HFFc6 (cell line): ENCODE measurements around the gene RRP1B. TPM values are rescaled to one million over a fixed set of nuclear protein-coding genes. Genes with fewer than 3 reads are reported as not detected.

Experiments
- DNase-seq: peaks from one replicate; pipeline ENCODE4 v3.0.0-alpha.2; 2018
- H3K27ac Mint-ChIP-seq: 2 replicates; pipeline ENCODE4 v1.8.0; 2020; ENCODE audit warnings: mild to moderate bottlenecking, mixed read lengths
- H3K27me3 Mint-ChIP-seq: 2 replicates; pipeline ENCODE4 v1.8.0; 2021; ENCODE audit warnings: mild to moderate bottlenecking, moderate library complexity, mixed read lengths; ENCODE audit not compliant: insufficient read depth
- H3K36me3 Mint-ChIP-seq: 2 replicates; pipeline ENCODE4 v1.8.0; 2021; ENCODE audit warnings: low read depth, mixed read lengths
- H3K4me1 Mint-ChIP-seq: 2 replicates; pipeline ENCODE4 v1.8.0; 2020; ENCODE audit warnings: low read depth, mixed read lengths
- H3K4me3 Mint-ChIP-seq: 2 replicates; pipeline ENCODE4 v1.8.0; 2020; ENCODE audit warnings: mild to moderate bottlenecking, moderate library complexity, mixed read lengths
- H3K9me3 Mint-ChIP-seq: 2 replicates; pipeline ENCODE4 v1.8.0; 2020; ENCODE audit warnings: mild to moderate bottlenecking, mixed read lengths
- total RNA-seq, 6 experiments: library from RNA; stranded (reverse); fragmentation: NEBNext Ultra II Directional; extraction: Animal tissue kit (Norgen Biotek cat#: 25700); gene quantifications; 2 replicates in 1 of 6; 3 replicates in 5 of 6; pipeline ENCODE4 v1.2.3, GENCODE V29; 2021
- TF ChIP-seq, protein P1 (sequence below): fragments of 200-600 bp; sonication (generic); IDR thresholded peaks from 2 replicates; pipeline ENCODE4 v1.5.0; 2021; ENCODE audit warnings: antibody characterized with exemption, mild to moderate bottlenecking

RRP1B gene
- total RNA-seq, 6 experiments from 2014 or later = 26.9 to 34.4 (median 27.6) TPM

DNA sequence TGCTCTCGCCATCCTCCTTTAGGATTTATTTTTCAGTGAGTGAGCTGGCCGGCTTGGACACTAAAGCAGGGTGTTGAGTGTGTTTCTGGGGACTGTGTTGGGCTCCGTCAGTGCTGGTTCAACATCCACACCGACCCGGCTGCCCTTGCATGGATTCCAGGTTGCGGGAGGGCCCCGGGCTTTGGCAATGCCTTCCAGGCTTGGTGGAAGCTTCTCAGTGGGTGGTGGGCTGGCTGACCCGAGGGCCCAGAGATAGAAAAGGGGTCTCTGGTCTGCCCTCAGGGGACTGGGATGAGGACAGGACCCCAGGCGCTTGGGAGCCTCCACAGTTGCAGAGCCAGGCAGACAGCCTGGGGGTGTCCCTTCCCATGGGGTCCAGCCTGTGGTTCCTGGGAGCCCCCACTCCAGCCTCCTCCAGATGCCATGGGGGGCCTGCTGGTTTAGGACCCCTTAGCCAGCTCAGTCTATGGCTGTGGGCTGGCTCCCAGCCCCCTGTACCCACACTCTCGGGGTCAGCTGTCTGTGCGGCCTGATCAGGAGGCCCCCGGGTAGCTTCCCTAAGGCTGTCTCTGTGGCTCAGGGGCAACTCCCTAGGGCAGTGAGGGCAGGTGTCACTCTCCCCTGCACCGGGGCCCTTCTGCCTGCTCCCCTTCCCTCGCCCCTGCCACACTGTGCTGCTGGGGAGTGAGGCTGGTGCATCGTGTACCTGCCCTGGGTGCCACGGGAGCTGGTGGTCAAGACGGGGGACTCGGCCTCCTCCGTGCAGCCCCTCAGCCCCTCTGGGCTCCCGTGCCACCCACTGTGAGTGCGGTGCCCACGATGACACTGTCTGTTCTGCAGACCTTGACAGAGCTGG, 76.1 kb downstream of the RRP1B start:
- Mint-ChIP-seq H3K36me3 (peaks cover 15% of the 10 kb centered on the region), H3K27ac (no peak overlapping the region), H3K9me3 (no peaks in the 10 kb centered on the region), H3K4me3 (no peak overlapping the region), H3K27me3 (peaks cover 6% of the 10 kb centered on the region), H3K4me1 (peaks cover 35% of the 10 kb centered on the region)
- no peak for DNase-seq
- TF ChIP-seq, protein P1, sequence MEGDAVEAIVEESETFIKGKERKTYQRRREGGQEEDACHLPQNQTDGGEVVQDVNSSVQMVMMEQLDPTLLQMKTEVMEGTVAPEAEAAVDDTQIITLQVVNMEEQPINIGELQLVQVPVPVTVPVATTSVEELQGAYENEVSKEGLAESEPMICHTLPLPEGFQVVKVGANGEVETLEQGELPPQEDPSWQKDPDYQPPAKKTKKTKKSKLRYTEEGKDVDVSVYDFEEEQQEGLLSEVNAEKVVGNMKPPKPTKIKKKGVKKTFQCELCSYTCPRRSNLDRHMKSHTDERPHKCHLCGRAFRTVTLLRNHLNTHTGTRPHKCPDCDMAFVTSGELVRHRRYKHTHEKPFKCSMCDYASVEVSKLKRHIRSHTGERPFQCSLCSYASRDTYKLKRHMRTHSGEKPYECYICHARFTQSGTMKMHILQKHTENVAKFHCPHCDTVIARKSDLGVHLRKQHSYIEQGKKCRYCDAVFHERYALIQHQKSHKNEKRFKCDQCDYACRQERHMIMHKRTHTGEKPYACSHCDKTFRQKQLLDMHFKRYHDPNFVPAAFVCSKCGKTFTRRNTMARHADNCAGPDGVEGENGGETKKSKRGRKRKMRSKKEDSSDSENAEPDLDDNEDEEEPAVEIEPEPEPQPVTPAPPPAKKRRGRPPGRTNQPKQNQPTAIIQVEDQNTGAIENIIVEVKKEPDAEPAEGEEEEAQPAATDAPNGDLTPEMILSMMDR = no peak

DNA sequence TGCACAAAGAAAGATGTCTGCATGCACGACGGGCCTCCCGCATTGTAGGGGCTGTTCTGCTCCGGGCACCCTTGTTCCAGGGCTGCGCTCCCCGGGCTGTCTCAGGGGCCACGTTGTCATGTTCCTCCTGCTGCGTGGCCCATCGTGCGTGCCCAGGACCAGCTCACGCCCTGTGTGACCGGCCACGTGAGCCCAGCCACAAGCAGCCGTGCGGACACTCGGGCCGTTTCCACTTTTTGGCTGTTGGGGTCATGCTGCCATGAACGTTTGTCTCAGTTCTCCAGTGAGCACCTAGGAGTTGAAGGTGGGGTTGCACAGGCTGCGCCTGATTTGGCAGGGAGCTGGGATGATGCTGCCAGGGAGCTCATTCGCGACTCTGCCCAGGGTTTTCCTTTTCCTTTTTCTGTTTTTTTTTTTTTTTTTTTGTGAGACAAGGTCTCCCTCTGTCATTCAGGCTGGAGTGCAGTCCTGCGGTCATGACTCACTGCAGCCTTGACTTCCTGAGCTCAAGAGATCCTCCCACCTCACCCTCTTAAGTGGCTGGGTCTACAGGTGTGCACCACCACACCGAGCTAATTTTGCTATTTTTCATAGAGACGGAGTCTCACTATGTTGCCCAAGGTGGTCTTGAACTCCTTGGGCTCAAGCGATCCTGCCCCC, 77.0 kb downstream of the RRP1B start:
- no peak for DNase-seq
- peaks cover 15% of the 10 kb centered on the region for H3K36me3 Mint-ChIP-seq
- H3K9me3 Mint-ChIP-seq = no peaks in the 10 kb centered on the region
- H3K27me3 Mint-ChIP-seq = peaks cover 8% of the 10 kb centered on the region
- TF ChIP-seq, protein P1 = no peak
- H3K4me1 Mint-ChIP-seq = peaks cover 34% of the 10 kb centered on the region
- no peak overlapping the region for H3K27ac Mint-ChIP-seq
- H3K4me3 Mint-ChIP-seq = no peak overlapping the region

DNA sequence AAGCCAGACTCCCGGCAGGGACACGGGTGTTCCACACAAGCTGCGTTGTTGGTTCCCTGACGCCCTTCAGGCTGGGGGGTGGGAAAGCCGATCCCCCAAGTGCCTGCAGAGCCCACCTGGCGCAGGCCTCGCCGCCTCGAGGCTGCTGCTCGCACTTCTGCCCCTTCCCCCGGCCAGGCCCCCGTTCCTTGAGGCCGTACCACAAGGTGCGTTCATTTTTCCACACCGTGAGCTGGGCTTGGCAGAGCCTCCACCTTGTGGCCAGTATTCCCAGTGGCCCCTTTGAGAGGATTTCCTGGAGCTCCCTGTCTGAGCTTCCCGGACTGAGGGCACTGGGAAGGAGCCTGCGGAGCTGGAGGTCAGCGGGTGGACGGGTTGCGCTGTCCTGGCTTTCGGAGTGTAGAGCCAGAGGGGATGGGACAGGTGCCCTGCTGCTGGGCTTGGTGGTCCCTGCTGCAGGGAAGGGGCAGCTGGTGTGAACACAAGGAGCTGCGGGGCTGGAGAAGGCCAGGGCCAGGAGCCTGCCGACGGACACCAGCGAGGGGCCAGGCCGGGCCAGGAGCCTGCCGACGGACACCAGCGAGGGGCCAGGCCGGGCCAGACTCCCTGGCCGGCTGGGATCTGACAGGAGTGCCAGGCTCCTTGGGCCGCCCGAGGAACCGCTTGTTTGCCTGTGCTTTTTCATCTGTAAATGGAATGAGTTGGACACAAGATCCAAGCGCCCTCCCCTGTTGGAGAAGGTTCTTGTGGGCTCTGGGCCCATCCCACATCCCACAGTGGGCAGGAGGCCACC, 78.0 kb downstream of the RRP1B start:
- no peak overlapping the region for H3K4me3 Mint-ChIP-seq
- H3K27me3 Mint-ChIP-seq = peaks cover 8% of the 10 kb centered on the region
- TF ChIP-seq, protein P1 = peak; percentile 12; the same call in 1 of the 2 replicates
- H3K27ac Mint-ChIP-seq = no peak overlapping the region
- DNase-seq = no peak
- no peaks in the 10 kb centered on the region for H3K9me3 Mint-ChIP-seq
- peaks cover 15% of the 10 kb centered on the region; the same call in 1 of the 2 replicates for H3K36me3 Mint-ChIP-seq
- H3K4me1 Mint-ChIP-seq = peaks cover 25% of the 10 kb centered on the region

DNA sequence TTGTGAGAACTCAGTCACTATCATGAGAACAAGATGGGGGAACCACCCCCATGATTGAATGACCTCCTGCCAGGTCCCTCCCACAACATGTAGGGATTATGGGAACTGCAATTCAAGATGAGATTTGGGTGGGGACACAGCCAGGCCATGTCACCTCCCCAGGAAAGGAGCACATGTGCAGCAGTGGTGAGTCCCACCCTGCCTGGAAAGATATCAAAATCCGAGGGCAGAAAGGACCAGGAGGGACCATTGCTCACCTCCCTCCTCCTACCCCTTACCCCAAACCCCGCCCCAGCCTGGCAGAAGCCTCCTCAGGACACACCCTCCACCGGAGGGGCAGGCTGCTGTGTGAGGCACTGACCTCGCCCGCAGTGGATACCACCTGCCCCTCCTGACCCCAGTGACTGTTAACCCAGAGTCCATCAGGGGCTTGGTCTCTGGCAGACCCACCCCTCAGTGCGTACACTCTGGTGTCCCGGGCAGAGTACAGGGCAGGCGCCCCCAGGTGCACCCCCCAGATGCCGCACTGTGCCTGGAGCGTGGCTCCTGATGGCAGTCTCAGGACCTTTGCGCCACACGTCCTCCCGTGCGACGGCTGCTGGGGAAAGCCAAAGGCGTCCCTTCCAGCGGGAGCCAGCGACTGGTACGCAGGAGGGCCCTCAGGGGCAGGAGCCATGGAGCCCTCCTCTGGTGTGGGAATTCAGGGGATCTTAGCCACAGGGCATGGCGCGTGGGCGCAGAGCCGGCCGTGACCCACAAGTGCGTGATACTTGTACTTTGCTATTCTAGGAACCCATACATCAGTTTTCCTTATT, 80.5 kb downstream of the RRP1B start:
- no peak overlapping the region for H3K27ac Mint-ChIP-seq
- peaks cover 22% of the 10 kb centered on the region for H3K36me3 Mint-ChIP-seq
- H3K9me3 Mint-ChIP-seq = no peaks in the 10 kb centered on the region
- peaks cover 3% of the 10 kb centered on the region; the same call in 1 of the 2 replicates for H3K27me3 Mint-ChIP-seq
- H3K4me1 Mint-ChIP-seq = peaks cover 9% of the 10 kb centered on the region
- no peak overlapping the region for H3K4me3 Mint-ChIP-seq
- no peak for DNase-seq
- TF ChIP-seq, protein P1 = no peak
